PFSK-1 (cell line): ENCODE measurements around the gene OPRPN.

ENCODE experiments used
- FOXP2 ChIP-seq: optimal IDR thresholded peaks from 2 replicates; pipeline ENCODE3; 2011; ENCODE audit warnings: borderline replicate concordance, control low read depth, inconsistent platforms; ENCODE audit not compliant: insufficient read depth; ENCODE audit errors: extremely low read length, extremely low read depth
- POLR2AphosphoS5 ChIP-seq: IDR thresholded peaks from 2 replicates; pipeline ENCODE4 v1.6.1; 2012; ENCODE audit warnings: low read depth, mild to moderate bottlenecking, control low read depth, low read length, moderate library complexity
- SIN3A ChIP-seq: IDR thresholded peaks from 2 replicates; pipeline ENCODE4 v1.6.1; 2012; ENCODE audit warnings: mild to moderate bottlenecking, low read length, moderate library complexity, borderline replicate concordance; ENCODE audit not compliant: insufficient read depth
- TAF1 ChIP-seq: IDR thresholded peaks from 2 replicates; pipeline ENCODE4 v1.6.1; 2012; ENCODE audit warnings: low read length, control low read depth, borderline replicate concordance; ENCODE audit not compliant: insufficient read depth
- TF ChIP-seq, protein P1 (sequence below), 2 experiments: IDR thresholded peaks; 2 replicates each; pipeline versions ENCODE4 v1.6.1 to v1.8.0; 2011 to 2012; ENCODE audit warnings: low read depth in 2 of 2, low read length in 2 of 2, control low read depth in 1 of 2, inconsistent platforms in 1 of 2, mild to moderate bottlenecking in 1 of 2, moderate library complexity in 1 of 2; ENCODE audit not compliant: insufficient read depth in 1 of 2

DNA sequence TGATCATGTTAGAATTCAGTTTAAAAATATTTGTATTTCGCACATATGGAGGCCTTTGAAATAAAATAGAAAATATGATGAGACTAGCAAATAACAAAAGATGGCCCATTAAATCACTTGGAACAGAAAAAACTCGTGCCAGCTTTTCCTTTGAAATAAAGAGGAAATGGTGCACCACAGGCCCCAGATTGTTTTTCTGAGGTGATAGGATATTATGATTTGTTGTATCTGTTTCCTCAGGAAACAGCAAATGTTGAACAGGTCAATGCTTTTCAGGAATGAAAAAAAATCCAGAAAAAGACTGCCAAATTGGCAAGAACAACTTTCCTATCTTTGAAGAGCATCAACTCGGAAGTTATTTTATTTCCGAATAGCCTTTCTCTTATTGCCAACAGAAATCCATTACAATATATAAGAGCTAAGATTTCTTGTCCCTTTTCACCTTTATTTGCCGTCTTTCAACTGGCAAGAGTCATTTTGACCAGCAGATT lies 15.0 kb upstream of the OPRPN start, which contains the start of gene SMR3B:
- TF ChIP-seq, protein P1, sequence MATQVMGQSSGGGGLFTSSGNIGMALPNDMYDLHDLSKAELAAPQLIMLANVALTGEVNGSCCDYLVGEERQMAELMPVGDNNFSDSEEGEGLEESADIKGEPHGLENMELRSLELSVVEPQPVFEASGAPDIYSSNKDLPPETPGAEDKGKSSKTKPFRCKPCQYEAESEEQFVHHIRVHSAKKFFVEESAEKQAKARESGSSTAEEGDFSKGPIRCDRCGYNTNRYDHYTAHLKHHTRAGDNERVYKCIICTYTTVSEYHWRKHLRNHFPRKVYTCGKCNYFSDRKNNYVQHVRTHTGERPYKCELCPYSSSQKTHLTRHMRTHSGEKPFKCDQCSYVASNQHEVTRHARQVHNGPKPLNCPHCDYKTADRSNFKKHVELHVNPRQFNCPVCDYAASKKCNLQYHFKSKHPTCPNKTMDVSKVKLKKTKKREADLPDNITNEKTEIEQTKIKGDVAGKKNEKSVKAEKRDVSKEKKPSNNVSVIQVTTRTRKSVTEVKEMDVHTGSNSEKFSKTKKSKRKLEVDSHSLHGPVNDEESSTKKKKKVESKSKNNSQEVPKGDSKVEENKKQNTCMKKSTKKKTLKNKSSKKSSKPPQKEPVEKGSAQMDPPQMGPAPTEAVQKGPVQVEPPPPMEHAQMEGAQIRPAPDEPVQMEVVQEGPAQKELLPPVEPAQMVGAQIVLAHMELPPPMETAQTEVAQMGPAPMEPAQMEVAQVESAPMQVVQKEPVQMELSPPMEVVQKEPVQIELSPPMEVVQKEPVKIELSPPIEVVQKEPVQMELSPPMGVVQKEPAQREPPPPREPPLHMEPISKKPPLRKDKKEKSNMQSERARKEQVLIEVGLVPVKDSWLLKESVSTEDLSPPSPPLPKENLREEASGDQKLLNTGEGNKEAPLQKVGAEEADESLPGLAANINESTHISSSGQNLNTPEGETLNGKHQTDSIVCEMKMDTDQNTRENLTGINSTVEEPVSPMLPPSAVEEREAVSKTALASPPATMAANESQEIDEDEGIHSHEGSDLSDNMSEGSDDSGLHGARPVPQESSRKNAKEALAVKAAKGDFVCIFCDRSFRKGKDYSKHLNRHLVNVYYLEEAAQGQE (IDR thresholded peaks at IDR 0.05; ENCODE audit: insufficient read depth in 1 of 2, low read depth in 2 of 2, low read length in 2 of 2), result no peak
- TF ChIP-seq FOXP2, result no peak
- no peak for TF ChIP-seq POLR2AphosphoS5
- no peak for TF ChIP-seq TAF1
- no peak for TF ChIP-seq SIN3A
